ENCODE measurements around the gene ENPEP. TPM values are rescaled to one million over a fixed set of nuclear protein-coding genes. Genes with fewer than 3 reads are reported as not detected.

The ENPEP gene
- total RNA-seq, 4 donors from 2014 or later = 2.0 to 6.6 (median 2.4) TPM

DNA sequence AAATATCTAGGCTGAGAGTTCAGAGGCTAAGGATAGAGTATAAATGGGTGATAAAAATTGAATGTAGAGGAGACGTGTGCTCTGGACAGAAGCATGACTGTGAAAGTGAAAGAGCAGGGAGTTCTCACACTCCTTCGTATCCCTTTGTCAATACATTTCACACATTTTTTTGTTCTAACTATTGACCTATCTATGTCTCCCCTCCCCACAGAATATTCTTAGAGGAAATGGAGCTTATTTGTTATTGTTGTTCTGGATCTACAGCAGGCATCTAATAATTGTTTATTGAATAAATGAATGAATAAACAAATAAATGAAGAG is 57.6 kb downstream of the ENPEP start:
- 69 to 75% methylated on average over 2 of the region's 2 CpGs for WGBS, 2 donors
- Histone ChIP-seq H3K27ac (no peak overlapping the region), H3K4me3 (replicated peaks in 1 of 3) (no peak overlapping the region)

DNA sequence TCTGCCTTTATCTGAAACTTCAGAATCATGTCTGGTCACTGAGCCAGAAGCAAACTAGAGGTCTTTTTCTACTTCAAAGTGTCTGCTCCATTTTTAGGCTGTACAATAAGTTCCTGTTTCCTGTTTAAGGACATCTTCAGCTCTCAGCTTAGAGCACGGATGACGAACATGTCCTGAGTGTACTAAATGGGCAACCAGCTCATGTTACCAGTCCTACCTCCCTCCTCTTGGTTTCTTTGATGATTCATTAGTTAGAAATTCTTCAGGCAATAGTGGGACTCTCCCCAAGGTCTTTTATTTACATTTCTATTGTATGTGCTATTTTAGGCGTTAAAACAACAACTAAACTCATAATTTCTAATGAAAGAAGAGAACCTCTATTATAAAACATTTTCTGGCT is 58.0 kb downstream of the ENPEP start:
- intact Hi-C loops (cut with DNase I) = no loop called here
- no peak for DNase-seq
- 62 to 67% methylated on average over 3 of the region's 3 CpGs for WGBS, 2 donors
- Histone ChIP-seq H3K27ac (no peak overlapping the region), H3K27me3 (no peaks in the 10 kb centered on the region), H3K4me1 (no peaks in the 10 kb centered on the region), H3K4me3 (replicated peaks in 1 of 3) (no peak overlapping the region), H3K9me3 (no peaks in the 10 kb centered on the region), H3K36me3 (no peaks in the 10 kb centered on the region)
- TF ChIP-seq, protein P1, sequence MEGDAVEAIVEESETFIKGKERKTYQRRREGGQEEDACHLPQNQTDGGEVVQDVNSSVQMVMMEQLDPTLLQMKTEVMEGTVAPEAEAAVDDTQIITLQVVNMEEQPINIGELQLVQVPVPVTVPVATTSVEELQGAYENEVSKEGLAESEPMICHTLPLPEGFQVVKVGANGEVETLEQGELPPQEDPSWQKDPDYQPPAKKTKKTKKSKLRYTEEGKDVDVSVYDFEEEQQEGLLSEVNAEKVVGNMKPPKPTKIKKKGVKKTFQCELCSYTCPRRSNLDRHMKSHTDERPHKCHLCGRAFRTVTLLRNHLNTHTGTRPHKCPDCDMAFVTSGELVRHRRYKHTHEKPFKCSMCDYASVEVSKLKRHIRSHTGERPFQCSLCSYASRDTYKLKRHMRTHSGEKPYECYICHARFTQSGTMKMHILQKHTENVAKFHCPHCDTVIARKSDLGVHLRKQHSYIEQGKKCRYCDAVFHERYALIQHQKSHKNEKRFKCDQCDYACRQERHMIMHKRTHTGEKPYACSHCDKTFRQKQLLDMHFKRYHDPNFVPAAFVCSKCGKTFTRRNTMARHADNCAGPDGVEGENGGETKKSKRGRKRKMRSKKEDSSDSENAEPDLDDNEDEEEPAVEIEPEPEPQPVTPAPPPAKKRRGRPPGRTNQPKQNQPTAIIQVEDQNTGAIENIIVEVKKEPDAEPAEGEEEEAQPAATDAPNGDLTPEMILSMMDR (IDR thresholded peaks at IDR 0.05) = no peak

More for the DNA sequence above, 57.6 kb downstream of the ENPEP start:
- TF ChIP-seq, protein P1 (IDR thresholded peaks at IDR 0.05) = no peak
- no peak for TF ChIP-seq POLR2A (IDR thresholded peaks at IDR 0.05)
- H3K4me1 ChIP-seq = no peaks in the 10 kb centered on the region
- no peaks in the 10 kb centered on the region for H3K27me3 ChIP-seq
- no peaks in the 10 kb centered on the region for H3K9me3 ChIP-seq
- H3K36me3 ChIP-seq = no peaks in the 10 kb centered on the region
- intact Hi-C loops (cut with DNase I) = no loop called here
- DNase-seq = no peak

DNA sequence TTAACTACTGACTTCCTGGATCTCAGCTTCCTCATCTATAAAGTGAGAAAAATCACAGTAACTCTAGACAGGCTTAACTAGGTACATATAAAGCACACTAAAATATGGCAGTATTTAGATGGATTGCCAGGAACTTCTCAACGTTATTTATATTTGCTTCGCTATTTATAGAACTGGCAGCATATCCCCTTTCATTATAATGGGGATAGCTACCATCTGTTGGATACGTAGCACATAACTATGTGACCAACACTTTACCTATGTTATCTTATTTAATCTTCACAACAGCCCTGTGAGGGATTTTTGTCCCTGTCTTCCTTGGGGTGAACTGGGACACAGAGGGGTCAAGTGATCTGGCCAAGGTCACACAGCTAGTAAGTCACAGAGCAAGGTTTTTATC is 64.6 kb downstream of the ENPEP start:
- Histone ChIP-seq H3K4me3 (replicated peaks in 1 of 3) (no peak overlapping the region), H3K27me3 (no peaks in the 10 kb centered on the region), H3K27ac (no peak overlapping the region), H3K9me3 (no peaks in the 10 kb centered on the region), H3K4me1 (no peaks in the 10 kb centered on the region), H3K36me3 (no peaks in the 10 kb centered on the region)
- TF ChIP-seq POLR2A (IDR thresholded peaks at IDR 0.05) = no peak
- TF ChIP-seq, protein P1 (IDR thresholded peaks at IDR 0.05) = no peak
- no peak for DNase-seq
- WGBS, 2 donors = 82 to 86% methylated on average over 3 of the region's 3 CpGs
- intact Hi-C loops (cut with DNase I) = no loop called here

DNA sequence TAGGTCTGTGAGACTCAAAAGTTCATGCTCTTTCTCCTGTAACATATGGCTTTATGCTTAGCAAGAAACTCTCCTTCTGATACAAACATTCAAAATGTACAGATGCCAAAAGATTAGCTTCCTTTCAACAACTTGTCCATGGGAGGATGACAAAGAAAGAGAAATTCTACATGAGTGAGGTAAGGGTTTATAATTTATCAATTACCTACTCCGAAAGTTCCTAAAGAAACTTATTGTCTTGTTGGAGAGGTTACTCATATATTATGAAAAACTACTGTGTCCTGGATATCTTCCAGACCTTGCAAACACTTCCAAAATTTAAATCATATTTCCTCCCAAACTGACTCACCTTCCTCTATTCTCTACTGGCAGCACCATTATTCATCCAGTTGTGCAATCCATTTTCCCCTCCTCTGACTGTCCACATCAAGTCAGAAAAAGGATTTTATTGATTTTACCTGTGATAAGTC is 65.1 kb downstream of the ENPEP start:
- no peaks in the 10 kb centered on the region for H3K27me3 ChIP-seq
- 75 to 88% methylated on average over 1 of the region's 1 CpG for WGBS, 2 donors
- intact Hi-C loops (cut with DNase I) = no loop called here
- TF ChIP-seq, protein P1 (IDR thresholded peaks at IDR 0.05) = no peak
- no peak for TF ChIP-seq POLR2A (IDR thresholded peaks at IDR 0.05)
- no peaks in the 10 kb centered on the region for H3K4me1 ChIP-seq
- no peak overlapping the region for H3K4me3 ChIP-seq (replicated peaks in 1 of 3)
- H3K9me3 ChIP-seq = no peaks in the 10 kb centered on the region
- no peak for DNase-seq
- H3K36me3 ChIP-seq = no peaks in the 10 kb centered on the region
- H3K27ac ChIP-seq = no peak overlapping the region

DNA sequence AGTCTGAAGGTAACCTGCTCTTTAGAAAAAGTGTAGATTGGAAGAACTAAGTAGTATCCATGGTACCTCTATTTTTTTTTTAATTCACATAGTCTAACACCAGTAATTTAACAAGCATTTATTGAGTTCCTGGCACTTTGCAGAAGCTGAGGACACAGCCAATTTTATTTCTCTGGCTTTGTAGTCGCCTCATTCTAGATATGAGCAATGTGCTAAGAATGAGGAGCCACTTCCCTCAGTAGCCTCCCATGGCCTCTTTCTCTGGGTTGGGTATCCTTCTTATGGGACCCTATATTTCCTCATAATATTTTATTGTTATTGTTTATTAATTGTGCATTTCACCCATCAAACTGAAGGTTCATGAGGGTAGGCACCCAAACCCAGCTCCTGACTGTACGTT is 67.6 kb downstream of the ENPEP start:
- H3K4me1 ChIP-seq = no peaks in the 10 kb centered on the region
- 95 to 97% methylated on average over 2 of the region's 2 CpGs for WGBS, 2 donors
- DNase-seq = no peak
- no peaks in the 10 kb centered on the region for H3K27me3 ChIP-seq
- TF ChIP-seq, protein P1 (IDR thresholded peaks at IDR 0.05) = no peak
- no peak for TF ChIP-seq POLR2A (IDR thresholded peaks at IDR 0.05)
- no peaks in the 10 kb centered on the region for H3K9me3 ChIP-seq
- no peak overlapping the region for H3K27ac ChIP-seq
- H3K36me3 ChIP-seq = no peaks in the 10 kb centered on the region
- no peak overlapping the region for H3K4me3 ChIP-seq (replicated peaks in 1 of 3)
- intact Hi-C loops (cut with DNase I) = no loop called here

Measured in thyroid gland (tissue), 4 donors.